ENCODE results near the gene ANKRD36C.
"Not testable (repeated sequence)": the region's sequence is repeated elsewhere in the genome, so short reads cannot be mapped to it uniquely, and the experiment has no call there.

The ANKRD36C gene

DNA sequence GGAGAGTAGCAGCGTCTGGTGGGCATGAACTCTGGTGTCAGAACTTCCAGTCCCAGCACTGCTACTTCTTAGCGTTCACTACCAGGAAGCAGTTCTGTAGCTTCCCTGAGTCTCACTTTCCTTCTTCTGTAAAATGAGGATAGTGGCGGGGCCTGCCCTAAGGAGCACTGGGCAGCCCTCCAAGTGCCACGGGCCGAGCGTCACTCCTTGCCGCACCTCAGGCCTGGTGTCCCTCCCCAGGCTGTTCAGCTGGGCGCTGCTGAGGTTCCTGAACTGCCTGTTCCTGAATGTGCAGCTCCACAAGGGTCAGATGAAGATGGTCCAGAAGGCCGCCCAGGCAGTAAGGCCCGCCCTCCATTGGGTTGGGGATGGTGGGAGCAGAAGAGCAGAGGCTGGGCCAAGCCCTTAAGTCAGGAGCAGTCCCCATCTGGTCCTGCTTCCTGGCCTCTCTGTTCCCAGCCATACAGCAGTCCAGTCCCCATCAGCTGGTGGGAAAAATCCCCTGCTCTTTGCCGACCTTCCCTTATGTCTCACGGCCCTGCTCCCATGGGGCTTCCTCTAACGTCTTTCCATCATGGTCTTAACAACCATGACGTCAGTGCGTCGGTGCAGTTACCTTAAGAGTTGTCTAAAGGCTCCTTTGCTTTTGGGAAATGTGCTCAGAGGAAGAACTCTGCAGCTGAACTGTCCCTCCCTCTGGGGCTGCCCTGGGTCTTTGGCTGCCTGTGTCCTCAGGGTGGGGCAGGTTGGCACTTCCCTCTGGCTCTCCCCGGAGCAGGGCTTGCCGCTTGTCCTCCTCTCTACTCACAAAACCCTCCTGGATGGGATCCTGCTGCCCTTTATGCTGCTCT, 195.2 kb downstream of the ANKRD36C start:
- not testable (repeated sequence) for DNase-seq (ENCODE audit: low spot score)

GRCh38 chr2:95793970-95794369, 197.7 kb downstream of the ANKRD36C start:
- not testable (repeated sequence) for DNase-seq (ENCODE audit: low spot score)

GRCh38 chr2:95790180-95790579, 201.4 kb downstream of the ANKRD36C start:
- not testable (repeated sequence) for DNase-seq (ENCODE audit: low spot score)

DNA sequence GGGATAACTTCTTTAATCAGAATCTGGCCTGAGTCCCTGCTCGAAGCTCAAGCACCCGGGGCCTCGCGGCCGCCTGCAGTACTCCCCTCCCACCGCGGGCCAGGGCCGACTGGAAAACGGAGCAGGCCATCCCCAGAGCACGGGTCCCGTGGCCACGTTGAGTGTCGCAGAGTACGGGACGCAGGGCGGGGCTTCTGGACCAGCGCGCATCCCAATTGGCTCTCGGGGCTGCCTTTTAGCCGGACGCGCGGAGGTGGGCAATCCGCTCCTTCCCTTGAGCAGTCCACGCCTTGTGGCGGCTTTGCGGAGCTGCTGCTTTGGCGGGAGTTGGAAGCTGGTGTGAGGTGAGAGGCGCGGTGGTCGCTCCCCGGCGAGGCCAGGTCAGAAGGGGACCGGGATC, 202.2 kb downstream of the ANKRD36C start:
- not testable (repeated sequence) for DNase-seq (ENCODE audit: low spot score)

DNA sequence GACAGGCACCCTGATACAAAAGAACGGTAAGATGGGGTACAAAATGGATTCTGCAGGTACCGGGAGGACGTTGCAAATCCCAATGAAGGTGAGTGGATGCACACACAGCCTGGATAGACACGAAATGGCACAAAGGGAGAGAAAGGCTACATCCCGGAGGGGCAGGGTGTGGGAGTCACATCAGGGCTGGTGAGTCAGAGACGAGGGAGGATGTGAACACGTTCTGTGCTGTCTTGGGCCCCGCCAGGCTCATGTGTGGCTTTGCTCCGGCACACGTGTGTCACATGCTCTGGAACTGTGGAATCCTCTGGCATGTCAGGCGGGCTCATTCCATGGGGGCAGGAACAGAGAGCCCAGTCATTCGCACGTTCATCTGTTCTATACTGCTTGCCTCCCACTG, 203.0 kb downstream of the ANKRD36C start:
- DNase-seq (ENCODE audit: low spot score): not testable (repeated sequence)

Measured in HuH-7.5 (cell line).